Mesothelial cell of epicardium (in vitro differentiated cells): ENCODE measurements around the gene SLC25A44. TPM values are rescaled to one million over a fixed set of nuclear protein-coding genes. Genes with fewer than 3 reads are reported as not detected.
"Not testable (repeated sequence)": the region's sequence is repeated elsewhere in the genome, so short reads cannot be mapped to it uniquely, and the experiment has no call there.

ENCODE experiments used
- DNase-seq, 2 experiments: peaks; one replicate each; pipeline ENCODE4 v3.0.0; 2021; ENCODE audit warnings: low spot score in 2 of 2; ENCODE audit not compliant: unreplicated experiment in 2 of 2
- H3K27ac Mint-ChIP-seq: 2 replicates; pipeline ENCODE4 v1.8.0; 2021; ENCODE audit warnings: mixed read lengths
- H3K27me3 Mint-ChIP-seq: 2 replicates; pipeline ENCODE4 v1.8.0; 2021; ENCODE audit warnings: low read depth, mixed read lengths
- H3K36me3 Mint-ChIP-seq: 2 replicates; pipeline ENCODE4 v1.8.0; 2021; ENCODE audit warnings: mixed read lengths
- H3K4me1 Mint-ChIP-seq: 2 replicates; pipeline ENCODE4 v1.8.0; 2021; ENCODE audit warnings: mixed read lengths
- H3K4me3 Mint-ChIP-seq: 2 replicates; pipeline ENCODE4 v1.8.0; 2021; ENCODE audit warnings: mild to moderate bottlenecking, moderate library complexity, mixed read lengths
- H3K9me3 Mint-ChIP-seq: 2 replicates; pipeline ENCODE4 v1.8.0; 2021; ENCODE audit warnings: mixed read lengths
- CTCF ChIP-seq: fragments of 200-600 bp; sonication (generic); IDR thresholded peaks from one replicate; pipeline ENCODE4 v1.5.0; 2021; ENCODE audit warnings: antibody characterized with exemption; ENCODE audit not compliant: unreplicated experiment
- total RNA-seq: library from RNA; stranded (reverse); gene quantifications from 3 replicates; pipeline ENCODE4 v1.2.1, GENCODE V29; 2021

The SLC25A44 gene
- total RNA-seq, 1 donor from 2014 or later: 15.4 TPM

DNA sequence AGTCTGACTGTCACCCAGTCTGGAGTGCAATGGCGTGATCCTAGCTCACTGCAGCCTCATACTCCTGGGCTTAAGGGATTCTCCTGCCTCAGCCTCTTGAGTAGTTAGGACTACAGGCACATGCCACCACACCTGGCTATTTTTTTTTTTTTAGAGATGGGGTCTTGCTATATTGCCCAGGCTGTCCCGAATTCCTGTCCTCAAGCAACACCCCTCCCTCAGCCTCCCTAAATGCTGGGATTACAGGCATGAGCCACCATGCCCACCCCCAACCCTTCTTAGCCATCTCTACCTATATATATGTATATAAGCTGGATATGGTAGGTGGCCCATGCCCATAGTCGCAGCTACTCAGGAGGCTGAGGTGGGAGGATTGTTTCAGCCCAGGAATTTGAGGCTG, 13.4 kb upstream of the SLC25A44 start:
- DNase-seq: no peak
- Mint-ChIP-seq H3K36me3 (peaks cover 6% of the 10 kb centered on the region), H3K27me3 (no peaks in the 10 kb centered on the region), H3K9me3 (peaks cover under 1% of the 10 kb centered on the region), H3K27ac (no peak overlapping the region), H3K4me1 (peaks cover 24% of the 10 kb centered on the region), H3K4me3 (no peak overlapping the region)
- no peak for TF ChIP-seq CTCF

GRCh38 chr1:156181391-156181924, 12.4 kb upstream of the SLC25A44 start:
- H3K4me3 Mint-ChIP-seq, H3K27me3 Mint-ChIP-seq, H3K36me3 Mint-ChIP-seq, DNase-seq, H3K9me3 Mint-ChIP-seq: not testable (repeated sequence)
- Mint-ChIP-seq H3K4me1 (peaks cover 24% of the 10 kb centered on the region), H3K27ac (peak overlapping the region; percentile 87)

- not testable (repeated sequence) for DNase-seq, H3K36me3 Mint-ChIP-seq, H3K27me3 Mint-ChIP-seq, H3K4me3 Mint-ChIP-seq
- Mint-ChIP-seq H3K9me3 (peaks cover 15% of the 10 kb centered on the region), H3K27ac (peak overlapping the region; percentile 87), H3K4me1 (peaks cover 24% of the 10 kb centered on the region)
These were observed 11.7 kb upstream of the SLC25A44 start for GRCh38 chr1:156182010-156182779.

GRCh38 chr1:156186347-156187177, 7.3 kb upstream of the SLC25A44 start:
- not testable (repeated sequence) for DNase-seq, H3K27me3 Mint-ChIP-seq, H3K36me3 Mint-ChIP-seq, H3K4me3 Mint-ChIP-seq, H3K27ac Mint-ChIP-seq
- peaks cover 11% of the 10 kb centered on the region for H3K4me1 Mint-ChIP-seq
- peaks cover 27% of the 10 kb centered on the region for H3K9me3 Mint-ChIP-seq

GRCh38 chr1:156190265-156190664, 3.6 kb upstream of the SLC25A44 start:
- not testable (repeated sequence) for H3K27me3 Mint-ChIP-seq, DNase-seq, H3K36me3 Mint-ChIP-seq, H3K27ac Mint-ChIP-seq, H3K4me3 Mint-ChIP-seq
- Mint-ChIP-seq H3K4me1 (peaks cover 16% of the 10 kb centered on the region), H3K9me3 (peaks cover 27% of the 10 kb centered on the region)

DNA sequence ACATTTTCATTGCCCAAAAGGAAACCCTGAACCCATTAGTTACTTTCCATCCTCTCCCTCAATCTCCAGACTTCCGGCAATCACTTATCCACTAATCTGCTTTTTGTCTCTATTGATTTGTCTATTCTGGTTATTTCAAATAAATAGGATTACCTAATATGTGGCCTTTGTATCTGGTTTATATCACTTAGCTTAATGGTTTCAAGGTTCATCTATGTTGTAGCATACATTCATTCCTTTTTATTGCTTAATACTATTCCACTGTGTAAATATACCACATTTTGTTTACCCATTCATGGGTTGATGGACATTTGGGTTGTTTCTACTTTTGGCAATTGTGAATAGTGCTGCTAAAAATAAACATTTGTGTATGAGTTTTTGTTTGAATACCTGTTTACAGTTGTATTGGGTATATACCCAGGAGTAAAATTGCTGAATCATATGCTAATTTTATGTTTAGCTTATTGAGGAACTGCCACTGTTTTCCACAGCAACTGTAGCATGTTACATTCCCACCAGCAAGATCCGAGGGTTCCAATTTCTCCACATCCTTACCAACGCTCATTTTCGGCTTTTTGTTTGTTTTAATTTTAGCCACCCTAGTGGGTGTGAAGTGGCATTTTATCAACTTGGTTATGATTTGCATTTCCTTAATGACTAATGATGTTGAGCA, 2.5 kb upstream of the SLC25A44 start:
- no peak for DNase-seq
- peaks cover 16% of the 10 kb centered on the region for H3K4me1 Mint-ChIP-seq
- peaks cover 18% of the 10 kb centered on the region for H3K9me3 Mint-ChIP-seq
- TF ChIP-seq CTCF: no peak
- H3K27me3 Mint-ChIP-seq: no peaks in the 10 kb centered on the region
- H3K27ac Mint-ChIP-seq: no peak overlapping the region
- H3K4me3 Mint-ChIP-seq: no peak overlapping the region
- no peaks in the 10 kb centered on the region for H3K36me3 Mint-ChIP-seq

GRCh38 chr1:156193208-156193487, 756 bp upstream of the SLC25A44 start:
- peaks cover 8% of the 10 kb centered on the region for H3K9me3 Mint-ChIP-seq
- no peaks in the 10 kb centered on the region for H3K36me3 Mint-ChIP-seq
- no peak for DNase-seq
- H3K27ac Mint-ChIP-seq: peak overlapping the region; percentile 94
- no peak for TF ChIP-seq CTCF
- H3K27me3 Mint-ChIP-seq: no peaks in the 10 kb centered on the region
- H3K4me3 Mint-ChIP-seq: peak overlapping the region; percentile 97
- peaks cover 16% of the 10 kb centered on the region for H3K4me1 Mint-ChIP-seq
